Hematopoietic multipotent progenitor cell treated with erythropoietin and hydrocortisone succinate and interleukin-3 and kit ligand, for 6 days (in vitro differentiated cells): ENCODE measurements around the gene ASTL.
"Not testable (repeated sequence)": the region's sequence is repeated elsewhere in the genome, so short reads cannot be mapped to it uniquely, and the experiment has no call there.

Source experiments
- DNase-seq: peaks from one replicate; pipeline ENCODE4 v3.0.0-alpha.2; 2015

Gene ASTL

DNA sequence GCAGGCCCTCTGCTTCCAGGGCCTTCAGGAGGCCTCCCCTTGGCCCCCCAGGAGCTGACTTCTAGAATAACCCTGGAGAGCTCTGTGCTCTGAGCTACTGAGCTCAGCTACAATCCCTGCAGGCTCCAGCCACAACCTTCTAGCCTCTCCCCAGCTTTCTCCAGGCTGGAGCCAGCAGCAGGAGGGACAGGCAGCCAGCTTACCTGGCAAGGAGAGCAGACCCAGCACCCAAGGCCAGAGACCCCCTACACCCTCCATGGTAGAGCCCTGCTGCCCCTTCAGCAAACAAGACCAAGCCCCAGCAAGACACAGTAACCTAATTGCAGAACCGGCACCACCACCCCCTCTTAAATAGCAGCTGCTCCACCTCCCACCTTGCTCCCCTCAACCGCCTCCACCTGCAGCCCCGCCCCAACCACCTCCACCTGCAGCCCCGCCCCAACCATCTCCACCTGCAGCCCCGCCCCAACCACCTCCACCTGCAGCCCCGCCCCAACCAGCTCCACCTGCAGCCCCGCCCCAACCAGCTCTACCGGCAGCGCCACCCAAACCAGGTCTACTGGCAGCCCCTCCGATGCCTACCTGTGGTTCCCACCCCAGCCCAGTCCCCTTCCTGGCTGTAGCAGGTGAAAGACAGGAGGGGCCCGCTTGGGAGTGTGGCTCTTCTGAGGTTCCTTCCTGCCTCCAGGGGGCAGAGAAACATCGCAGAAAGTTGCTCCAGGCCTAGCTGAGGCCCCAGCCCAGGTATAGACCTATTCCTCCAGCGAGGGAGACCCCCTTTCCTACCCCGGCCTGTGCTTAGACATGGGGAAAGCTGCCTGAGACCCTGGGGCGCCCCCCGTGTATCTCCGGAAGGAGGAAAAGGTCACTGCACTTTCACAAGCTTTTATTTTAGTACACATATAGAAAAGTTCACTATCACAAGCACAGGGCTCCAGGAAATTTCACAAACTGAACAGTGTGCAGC is at the start of gene ASTL:
TSS of gene ASTL (minus strand) at position 324 of the 967 bp plus-strand sequence. CDS start at position 258, 66 bp downstream.
- peak; percentile 81 for DNase-seq

DNA sequence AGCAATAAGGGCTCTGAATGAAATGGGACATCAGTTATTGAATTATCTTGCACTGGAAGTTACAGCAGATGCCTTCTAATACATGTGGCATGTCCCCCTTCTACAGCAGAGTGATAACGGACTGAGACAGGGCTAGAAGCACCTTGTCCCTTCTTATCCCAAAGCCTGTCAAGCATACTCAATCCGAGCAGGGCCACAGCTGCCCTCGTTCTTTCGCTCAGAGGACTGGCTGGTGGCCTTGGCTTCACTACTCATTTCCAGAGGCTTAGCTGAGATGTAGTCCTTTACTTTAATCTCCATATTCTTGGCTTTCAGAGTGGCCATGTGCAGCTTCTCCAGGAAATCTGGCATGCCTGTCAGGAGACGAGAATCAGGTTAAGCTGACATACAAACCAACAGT is 48.3 kb upstream of the ASTL start:
- no peak for DNase-seq

DNA sequence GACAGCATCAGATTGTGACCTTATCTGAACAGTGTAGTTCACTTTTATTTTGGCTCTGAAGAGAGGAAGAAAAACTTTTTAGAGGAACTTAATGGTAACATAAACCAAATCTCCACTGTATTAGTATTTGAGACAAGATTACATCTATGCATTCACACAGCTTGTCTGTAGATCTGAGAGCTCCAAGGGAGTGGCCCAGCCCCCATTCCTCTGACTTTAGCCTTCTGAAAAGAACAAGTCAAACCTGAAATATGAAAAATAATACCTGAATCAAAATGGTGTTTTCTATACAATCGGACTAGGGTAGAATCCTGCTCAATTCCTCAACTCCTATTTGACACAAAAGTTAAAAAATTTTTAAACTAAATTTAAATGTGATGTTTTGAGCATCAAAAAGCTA is 47.2 kb upstream of the ASTL start:
- no peak for DNase-seq

DNA sequence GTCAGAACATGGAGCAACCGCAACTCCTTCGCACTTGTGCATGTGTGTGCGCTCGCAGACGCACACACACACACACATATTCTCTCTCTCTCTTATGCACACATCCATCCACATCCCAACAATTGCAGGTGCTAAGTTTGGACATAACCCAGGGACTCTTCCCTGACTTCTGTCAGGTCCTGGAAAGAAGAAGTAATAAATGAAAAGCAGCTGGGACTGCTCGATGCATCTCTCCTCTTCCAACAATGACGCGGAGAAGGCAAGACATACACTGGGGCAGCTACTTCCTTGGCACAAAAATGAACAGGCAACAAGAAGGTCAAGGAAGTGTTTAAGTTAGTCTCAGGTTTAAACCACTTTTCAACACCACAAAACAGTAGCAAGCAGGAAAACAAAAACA is 46.7 kb upstream of the ASTL start:
- no peak for DNase-seq

DNA sequence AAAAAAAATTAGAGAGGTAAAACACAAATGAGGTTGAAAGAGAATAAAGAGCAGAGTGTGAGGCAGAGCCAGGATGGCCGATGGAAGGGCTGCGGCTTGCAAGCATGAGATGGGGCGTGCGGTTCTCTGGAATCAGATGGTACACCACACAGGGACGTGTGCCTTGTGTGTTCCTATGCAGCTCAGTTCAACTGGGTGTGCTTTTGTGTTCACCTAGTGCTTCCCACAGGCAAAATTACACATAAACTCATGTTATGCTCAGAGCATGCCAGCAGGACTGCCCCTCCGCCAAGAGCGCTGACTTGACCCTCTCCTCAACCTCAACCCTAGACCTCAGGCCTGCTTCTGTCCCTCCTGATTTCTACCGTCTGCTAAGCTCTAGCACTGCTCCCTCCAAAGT is 45.9 kb upstream of the ASTL start:
- no peak for DNase-seq

DNA sequence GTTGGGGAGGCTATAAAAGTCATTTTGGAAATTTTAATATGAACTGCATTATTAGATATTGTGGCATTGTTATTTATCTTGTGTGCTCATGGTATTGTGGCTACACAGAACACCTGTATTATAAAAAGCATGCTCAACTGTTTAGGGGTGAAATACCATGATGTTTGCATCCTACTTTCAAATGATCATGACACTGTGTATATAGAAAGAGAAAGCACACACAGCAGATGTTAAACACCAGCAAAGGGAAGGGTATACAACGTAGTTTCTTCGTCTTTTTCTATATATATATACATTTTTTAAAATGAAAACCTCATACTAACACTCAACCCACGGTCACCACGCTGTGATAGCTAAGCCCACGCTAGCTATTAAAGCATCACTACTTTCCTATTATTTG is 43.2 kb upstream of the ASTL start:
- DNase-seq: no peak

DNA sequence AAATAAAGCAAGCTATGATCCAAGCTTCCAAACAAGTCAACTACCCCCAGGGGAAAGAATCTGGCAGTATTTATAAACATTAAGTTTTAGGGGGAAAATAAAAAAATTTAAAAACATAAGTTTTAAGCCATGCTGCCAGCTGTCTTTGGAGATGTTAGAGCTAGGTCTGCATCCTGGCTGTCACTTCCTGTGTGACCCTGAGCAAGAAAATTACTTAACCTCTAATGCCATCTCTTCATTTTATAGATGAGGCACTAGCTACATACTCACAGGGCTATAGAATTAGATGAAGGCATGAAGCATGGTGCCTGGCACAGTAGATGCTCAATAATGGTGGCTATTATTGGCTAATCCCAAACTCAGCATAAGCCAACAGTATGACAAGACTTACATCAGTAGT is 42.2 kb upstream of the ASTL start:
- no peak for DNase-seq

DNA sequence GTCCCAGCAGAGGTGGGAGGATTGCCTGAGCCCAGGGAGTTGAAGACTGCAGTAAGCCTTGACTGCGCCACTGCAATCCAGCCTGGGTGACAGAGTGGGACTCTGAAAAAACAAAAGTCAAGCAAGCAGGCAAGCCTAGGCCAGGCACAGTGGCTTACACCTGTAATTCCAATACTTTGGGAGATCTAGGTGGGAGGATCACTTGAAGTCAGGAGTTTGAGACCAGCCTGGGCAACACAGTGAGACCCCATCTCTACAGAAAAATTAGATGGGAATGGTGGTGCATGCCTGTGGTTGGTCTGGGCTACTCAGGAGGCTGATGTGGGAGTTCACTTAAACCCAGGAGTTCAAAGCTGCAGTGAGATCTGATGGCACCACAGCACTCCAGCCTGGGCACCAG is 41.7 kb upstream of the ASTL start:
- no peak for DNase-seq

DNA sequence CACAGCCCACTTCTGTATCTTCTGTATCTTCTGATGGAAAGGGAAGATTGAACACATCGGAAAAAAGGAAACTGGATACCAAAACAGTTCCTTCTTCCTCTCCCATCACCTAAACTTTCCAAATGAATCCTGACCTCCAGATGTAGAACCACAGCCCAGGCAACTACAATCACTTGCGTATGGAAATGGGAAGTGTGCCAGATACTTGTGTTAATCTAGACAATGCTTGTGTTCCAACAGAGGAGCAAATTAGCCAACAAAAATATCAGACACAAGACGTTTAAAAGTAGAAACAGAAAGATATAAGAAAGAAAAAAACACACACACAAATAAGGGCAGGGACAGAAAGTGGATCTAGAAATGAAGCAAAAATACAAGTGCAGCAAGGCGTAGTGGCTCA is 38.4 kb upstream of the ASTL start:
- no peak for DNase-seq

DNA sequence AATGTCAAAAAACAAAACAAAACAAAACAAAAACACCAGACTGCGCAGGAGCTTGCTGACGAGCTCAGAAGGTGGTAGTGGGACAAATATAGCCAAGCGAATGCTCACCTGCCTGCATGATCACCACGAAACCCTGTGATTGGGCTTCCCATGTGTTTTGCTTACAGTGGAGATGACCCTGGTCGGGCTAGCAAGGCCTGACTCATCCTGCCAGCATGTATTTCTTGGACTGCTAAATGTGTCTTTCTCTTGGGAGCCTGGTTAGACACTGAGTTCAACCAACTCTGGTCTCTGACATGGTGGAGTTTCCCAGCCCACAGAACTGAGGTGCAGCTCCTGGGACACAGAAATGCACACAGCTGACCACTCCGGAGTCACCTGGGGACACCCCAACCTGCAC is 37.6 kb upstream of the ASTL start:
- DNase-seq: no peak

DNA sequence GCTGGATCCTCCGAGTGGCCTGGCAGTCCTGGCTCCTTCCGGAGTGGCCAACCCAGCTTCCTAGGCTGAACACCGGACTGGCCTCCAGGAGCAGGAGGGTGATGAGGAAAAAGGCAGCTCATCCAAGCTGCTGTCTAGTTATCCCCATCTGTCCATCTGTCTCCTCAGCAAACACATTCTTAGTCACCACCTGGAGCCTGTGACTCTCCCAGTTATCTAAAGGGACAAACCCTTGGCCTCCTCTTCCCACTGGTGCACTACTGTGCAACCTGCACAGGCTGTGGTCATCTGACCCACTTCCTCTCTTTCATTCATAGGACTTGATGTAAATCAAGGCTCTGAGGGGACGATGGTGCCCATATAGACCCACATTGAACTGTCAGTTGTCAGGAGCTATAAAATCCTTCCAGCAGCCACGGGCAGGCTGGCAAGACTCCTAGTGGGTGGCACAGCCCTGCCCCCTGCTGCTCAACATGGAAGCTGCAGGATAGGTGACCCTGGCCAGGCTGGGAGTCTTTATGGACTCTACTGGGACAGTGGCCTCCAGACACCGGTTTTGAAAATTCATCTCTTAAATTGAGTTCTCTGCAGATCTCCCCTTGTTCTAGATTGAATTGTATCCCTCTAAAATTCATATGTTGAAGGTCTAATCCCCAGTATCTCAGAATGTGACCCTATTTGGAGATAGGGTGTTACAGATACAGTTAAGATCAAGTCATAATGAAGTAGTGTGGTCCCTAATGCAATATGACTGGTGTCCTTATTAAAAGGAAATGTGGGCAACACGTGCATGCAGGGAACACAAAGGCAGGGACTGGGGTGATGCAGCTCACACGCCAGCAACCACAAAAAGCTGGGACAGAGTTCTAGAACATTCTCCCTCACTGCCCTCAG is 36.2 kb upstream of the ASTL start:
- DNase-seq: peak; percentile 90

DNA sequence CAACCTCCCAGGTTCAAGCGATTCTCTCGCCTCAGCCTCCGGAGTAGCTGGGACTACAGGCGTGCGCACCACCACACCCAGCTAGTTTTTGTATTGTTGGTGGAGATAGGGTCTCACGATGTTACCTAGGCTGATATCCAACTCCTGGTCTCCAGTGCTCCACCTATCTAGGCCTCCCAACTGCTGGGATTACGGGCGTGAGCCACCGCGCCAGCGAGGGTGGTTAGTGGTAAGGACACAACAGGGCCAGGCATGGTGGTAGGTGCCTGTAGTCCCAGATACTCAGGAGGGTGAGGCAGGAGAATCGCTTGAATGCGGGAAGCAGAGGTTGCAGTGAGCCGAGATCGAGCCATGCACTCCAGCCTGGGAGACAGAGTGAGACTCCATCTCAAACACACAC is 33.5 kb upstream of the ASTL start:
- DNase-seq: peak; percentile 59

DNA sequence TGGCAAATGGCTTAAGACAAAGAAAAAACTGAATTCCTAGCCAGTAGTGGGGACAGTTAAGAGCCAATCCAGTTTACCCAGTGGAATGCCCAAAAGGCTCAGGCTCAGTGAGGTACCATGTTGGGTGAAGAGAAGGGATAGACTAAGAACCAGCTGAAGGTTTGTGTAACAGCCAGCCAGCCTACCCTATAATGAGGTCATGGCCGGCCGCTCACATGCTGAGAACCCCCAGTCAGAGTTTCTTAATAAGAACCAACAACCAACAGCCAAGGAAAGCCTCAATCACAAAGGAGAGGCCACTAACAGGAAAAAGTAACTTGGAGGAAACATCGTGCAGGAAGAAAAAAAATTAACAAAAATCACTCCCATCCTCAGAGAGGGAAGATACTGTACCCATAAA is 32.3 kb upstream of the ASTL start:
- no peak for DNase-seq

DNA sequence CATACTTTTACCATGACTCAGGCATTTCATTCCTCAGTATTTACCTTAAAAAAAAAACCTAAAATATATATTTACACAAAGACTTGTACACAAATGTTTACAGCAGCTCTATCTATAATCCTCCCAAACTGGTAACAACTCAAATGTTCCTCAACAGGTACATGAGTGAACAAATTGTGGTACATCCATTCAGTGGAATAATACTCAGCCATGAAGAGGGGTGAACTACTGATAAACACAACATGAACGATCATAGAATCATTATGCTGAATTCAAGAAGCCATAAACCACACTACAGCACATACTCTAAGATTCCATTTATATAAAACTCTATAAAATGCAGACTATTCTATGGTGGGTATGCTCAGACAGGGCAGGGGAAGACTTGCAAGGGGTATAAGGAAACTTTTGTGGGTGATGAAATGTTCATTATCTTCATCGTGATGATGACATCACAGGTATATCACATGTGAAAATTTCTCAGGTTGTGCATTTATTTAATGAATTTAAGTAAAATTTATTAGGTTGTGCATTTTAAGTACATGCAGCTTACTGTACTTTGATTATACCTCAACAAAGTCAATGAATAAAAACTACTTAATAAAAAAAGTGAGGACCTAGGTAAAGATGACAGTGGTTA is 31.7 kb upstream of the ASTL start:
- no peak for DNase-seq

DNA sequence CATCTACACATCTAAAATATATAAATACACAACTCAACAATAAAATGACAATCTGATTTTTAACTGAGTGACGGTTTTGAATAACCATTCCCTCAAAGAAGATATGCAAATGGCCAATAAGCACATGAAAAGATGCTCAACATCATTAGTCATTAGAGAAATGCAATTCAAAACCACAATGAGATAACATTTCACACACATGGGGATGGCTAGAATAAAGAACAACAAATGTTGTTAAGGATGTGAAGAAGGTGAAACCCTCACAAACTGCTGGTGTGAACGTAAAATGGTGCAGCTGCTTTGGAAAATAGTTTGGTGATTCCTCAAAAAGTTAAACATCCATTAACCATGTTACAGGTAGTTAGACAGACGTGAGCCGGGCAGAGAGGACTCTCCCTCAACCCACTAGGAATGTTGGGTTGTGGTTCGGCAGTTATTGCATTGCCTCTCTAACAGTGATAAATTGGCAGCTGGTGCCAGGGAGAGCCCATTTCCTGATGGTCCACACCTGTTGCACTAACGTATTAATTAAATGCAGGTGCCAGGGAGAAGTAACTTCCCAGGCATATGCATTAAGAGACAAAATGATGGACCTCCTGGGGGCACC is 29.2 kb upstream of the ASTL start:
- no peak for DNase-seq

DNA sequence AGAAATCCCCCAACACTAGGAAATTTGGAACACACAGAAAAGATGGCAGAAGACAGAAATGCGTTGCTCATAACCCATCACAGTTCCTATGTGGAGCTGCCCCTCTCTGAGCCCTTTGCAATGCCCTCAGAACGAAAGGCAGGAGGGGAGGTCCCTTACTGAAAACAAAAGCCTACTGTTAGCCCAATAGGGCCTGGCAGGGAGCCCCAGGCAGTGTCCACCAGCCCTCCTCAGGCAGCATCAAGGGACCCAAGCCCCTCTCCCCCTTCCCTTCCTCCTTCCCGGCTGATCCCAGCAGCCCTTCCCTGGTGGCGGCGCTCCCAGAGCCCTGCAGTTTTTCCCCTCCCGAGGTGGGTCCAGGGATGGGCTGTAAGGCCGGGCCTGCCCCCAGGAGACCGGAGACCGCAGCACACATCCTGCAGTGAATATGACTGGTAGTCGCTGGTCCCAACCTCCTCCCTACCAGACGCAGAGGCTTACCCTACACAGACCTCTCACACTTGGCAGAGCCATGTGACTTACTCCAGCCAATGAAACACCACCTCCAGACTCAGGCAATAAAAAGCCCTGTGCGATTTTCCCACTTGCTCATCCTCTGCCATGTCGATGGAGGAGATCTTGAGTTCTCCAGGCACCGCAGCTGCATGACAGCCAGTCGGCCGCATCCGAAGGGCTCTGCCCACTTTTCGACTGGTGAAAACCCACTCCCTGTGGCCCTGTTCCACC is 26.3 kb upstream of the ASTL start:
- no peak for DNase-seq

DNA sequence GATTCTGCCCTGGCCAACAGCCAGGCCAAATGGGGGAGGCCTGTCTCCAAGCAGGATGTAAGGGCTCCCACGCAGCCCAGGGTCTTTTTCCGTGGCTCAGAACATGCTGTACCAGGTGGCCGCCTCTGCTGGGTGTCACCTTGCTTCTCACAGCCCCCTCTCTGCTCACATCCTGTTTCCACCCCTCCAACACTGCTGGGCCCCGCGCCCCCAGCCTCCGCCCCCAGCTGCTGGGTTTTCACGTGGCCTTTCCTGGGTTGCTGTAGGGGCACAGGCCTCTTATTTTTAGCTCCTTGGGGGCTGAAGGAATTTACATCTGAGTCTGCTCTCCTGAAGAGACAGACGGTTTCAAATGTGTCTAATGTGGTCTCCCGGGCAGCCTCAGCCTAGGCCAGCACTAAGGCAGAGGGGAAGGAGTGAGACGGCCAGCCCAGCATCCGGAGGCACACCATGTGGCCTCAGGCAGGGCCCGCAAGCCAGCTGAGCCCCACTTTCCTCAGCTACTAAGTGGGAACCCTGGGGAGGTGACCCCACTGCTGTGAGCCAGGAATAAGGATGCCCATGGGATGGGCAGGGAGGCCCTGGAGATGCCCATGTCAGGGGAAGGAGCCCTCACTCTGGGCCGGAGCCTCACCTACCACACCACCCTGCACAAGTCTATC is 25.6 kb upstream of the ASTL start:
- DNase-seq: no peak

DNA sequence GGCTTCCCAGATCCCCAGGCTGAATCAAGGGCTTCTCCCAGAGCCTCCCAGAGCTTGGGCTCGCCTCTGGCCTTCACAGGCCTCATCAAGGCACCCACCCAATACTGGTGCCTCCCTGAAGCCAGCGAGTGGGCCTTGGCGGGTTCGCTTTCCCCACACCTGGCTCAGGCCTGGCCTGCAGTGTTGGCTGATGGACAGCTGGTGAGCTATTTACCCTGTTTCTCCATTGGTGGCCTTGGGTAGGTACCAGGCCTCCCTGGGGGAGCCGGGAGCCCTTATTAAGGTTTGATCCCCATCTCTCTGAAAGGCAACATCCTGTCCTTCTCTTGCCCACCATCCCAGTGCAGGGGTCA is 25.1 kb upstream of the ASTL start:
- DNase-seq: no peak

DNA sequence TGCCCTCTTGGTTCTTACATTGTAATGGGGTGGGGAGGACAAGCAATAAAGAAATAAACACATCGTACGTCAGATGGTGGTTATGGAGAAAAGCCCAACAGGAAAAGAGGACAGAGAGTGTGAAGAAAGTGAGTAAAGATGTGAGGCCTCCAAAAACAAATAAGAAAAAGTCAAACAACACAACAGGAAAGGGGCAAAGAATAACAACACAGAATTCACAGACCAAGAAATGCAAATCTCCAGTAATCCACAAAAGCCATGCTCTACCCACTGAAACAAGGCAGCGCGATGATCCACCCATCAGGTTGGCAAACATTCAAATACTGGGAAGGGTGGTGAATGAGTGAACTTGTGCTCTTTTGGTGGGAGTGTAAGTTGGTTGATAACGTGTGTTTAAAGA is 23.6 kb upstream of the ASTL start:
- peak; percentile 91 for DNase-seq

DNA sequence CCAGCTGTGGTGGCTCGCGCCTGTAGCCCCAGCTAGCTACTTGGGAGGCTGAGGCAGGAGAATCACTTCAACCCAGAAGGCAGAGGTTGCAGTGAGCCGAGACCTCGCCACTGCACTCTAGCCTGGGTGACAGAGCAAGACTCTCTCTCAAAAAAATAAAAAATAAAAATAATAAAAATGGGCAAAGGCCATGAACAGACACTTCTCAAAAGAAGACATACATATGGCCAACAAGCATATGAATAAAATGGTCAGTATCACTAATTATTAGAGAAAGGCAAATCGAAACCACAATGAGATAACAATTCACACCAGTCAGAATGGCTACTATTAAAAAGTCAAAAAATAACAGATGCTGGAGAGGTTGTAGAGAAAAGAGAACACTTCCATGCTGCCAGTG is 22.1 kb upstream of the ASTL start:
- DNase-seq: not testable (repeated sequence)

DNA sequence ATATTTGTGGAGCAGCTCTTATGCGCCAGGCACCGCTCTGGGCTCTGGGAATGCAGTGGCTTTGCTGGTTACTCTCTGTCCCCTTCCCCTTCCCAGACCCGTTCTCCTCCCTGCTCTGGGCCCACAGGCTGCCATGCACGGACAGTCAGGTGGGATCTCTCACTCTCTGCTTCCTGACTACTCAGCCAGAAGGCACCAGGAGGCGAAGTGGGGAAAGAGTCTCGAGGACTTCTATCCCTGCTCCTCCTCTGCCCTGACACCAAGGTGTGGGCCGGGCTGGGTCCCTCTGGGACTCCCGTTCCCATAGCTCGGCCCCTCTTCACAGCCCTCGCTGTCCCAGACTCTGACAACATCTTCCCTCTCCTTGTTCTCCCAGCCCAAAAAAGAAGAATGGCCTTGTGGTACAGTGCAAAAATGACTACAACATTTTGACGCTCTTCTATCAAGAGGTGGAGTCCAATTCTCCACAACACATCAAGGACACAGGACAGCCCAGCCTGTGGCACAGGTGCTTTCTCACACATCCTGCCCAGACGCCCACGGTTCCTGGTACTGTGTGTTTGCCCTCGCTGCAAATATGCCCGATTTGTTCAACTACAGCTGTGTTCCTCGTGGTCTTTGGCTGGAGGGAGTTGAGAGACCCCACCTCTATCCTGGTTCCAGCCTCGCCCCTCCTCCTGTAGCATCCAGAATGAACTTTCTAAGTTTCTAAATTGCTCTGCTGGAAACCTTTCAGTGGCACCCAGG is 21.0 kb upstream of the ASTL start:
- DNase-seq: no peak
